ENCODE measurements around the gene USP48.

Gene USP48

DNA sequence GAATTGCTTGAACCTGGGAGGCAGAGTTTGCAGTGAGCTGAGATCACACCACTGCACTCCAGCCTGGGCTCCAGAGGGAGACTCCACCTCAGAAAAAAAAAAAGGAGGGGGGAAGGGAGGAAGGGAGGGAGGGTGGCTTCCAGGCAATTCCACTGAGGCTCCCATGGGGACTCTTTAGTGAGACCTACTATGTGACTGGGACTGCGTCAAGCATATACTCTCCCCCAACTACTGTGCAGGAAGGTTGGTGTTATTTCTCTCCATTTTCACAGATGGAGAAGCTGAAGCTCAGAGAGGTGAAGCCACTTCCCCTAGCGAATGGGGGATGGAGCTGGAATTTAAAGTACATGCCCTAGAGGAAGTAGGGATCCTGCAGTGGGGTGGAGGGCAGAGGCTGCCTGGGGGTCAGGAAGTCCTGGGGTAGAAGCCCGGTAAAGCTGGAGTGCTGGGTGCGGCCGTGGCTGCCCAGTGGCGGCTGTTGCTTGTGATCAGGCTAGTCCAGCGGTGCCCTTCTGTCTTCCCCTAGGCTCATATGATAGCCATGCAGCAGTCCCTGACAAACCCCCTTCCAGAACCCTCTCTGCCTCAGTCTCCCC, 154.1 kb downstream of the USP48 start:
- Mint-ChIP-seq H3K4me3 (no peak overlapping the region), H3K27me3 (peaks cover 50% of the 10 kb centered on the region), H3K4me1 (no peaks in the 10 kb centered on the region), H3K9me3 (no peaks in the 10 kb centered on the region), H3K27ac (no peak overlapping the region), H3K36me3 (no peaks in the 10 kb centered on the region)
- CTCF ChIA-PET = interaction anchor here (1.7 kb wide), 1 partner anchor 334 kb away, joined by 4 read pairs; no protein-coding TSS in a partner anchor
- DNase-seq = no peak
